Endothelial cell of umbilical vein (primary cell): ENCODE results near the gene TBCD. TPM values are rescaled to one million over a fixed set of nuclear protein-coding genes. Genes with fewer than 3 reads are reported as not detected.

Experiments used
- BruUV-seq: library from RNA; stranded (reverse); fragments of 400-500 nt; replicated peaks from 2 replicates; lab custom pipeline; 2021; lab: Mats Ljungman, UMichigan
- CTCF ChIA-PET: fragments of 300-600, 350-600 bp; sonication (Branson Sonifier 250); formaldehyde crosslinking; loops from one replicate; lab custom pipeline; 2021; ENCODE audit warnings: antibody characterized with exemption, inconsistent platforms; lab: Charles Lee
- POLR2A ChIA-PET: fragments of 300-600, 350-600 bp; sonication (Branson Sonifier 250); formaldehyde crosslinking; loops from one replicate; lab custom pipeline; 2021; ENCODE audit warnings: antibody characterized with exemption, inconsistent platforms; lab: Charles Lee
- DNase-seq: peaks from one replicate; pipeline ENCODE4 v3.0.0-alpha.2; 2011; ENCODE audit warnings: low read depth, low spot score
- FAIRE-seq: peaks from 2 replicates; lab custom pipeline; 2011; peaks lifted over from hg19 to GRCh38; lab: Jason Lieb, UNC
- H2AFZ ChIP-seq: 2 replicates; pipeline ENCODE4 v1.6.0; 2012; ENCODE audit warnings: low read depth, low read length, control low read depth, inconsistent platforms
- H3K27ac ChIP-seq: 2 replicates; pipeline ENCODE4 v1.5.1; 2011; ENCODE audit warnings: low read depth, mild to moderate bottlenecking, control low read depth, low read length, moderate library complexity; ENCODE audit not compliant: insufficient read depth
- H3K27me3 ChIP-seq, 2 experiments: 2 replicates each; pipeline versions ENCODE4 v1.6.0 to v1.6.1; 2011; ENCODE audit warnings: low read length in 2 of 2, mixed read lengths in 1 of 2; ENCODE audit not compliant: control insufficient read depth in 2 of 2, insufficient read depth in 2 of 2
- H3K36me3 ChIP-seq, 2 experiments: 2 replicates in 1 of 2; 3 replicates in 1 of 2; pipeline ENCODE4 v1.5.1; 2011; ENCODE audit warnings: low read length in 2 of 2, mild to moderate bottlenecking in 1 of 2, moderate library complexity in 1 of 2; ENCODE audit not compliant: control insufficient read depth in 2 of 2, insufficient read depth in 2 of 2; ENCODE audit errors: extremely low read depth in 1 of 2
- H3K4me1 ChIP-seq: 3 replicates; pipeline ENCODE4 v1.5.1; 2011; ENCODE audit warnings: mild to moderate bottlenecking, low read length; ENCODE audit not compliant: control insufficient read depth, insufficient read depth; ENCODE audit errors: extremely low read depth
- H3K4me2 ChIP-seq: 2 replicates; pipeline ENCODE4 v1.6.1; 2011; ENCODE audit warnings: low read length, control low read depth, mixed read lengths; ENCODE audit not compliant: insufficient read depth
- H3K4me3 ChIP-seq, 3 experiments: fragments of 200-600 bp in 1 of 3; sonication (generic), shearing (Covaris generic) in 1 of 3; replicated peaks in 1 of 3; 2 replicates each; pipeline ENCODE4 v1.5.1; 2011 to 2016; ENCODE audit warnings: control low read depth in 3 of 3, low read length in 3 of 3, mild to moderate bottlenecking in 2 of 3, inconsistent platforms in 1 of 3, low read depth in 1 of 3, moderate library complexity in 1 of 3; ENCODE audit not compliant: insufficient read depth in 1 of 3
- H3K79me2 ChIP-seq: 2 replicates; pipeline ENCODE4 v1.6.0; 2012; ENCODE audit warnings: low read length, inconsistent platforms; ENCODE audit not compliant: control insufficient read depth, insufficient read depth
- H3K9ac ChIP-seq: replicated peaks from 2 replicates; pipeline ENCODE3; 2011; ENCODE audit warnings: low read length, control low read depth; ENCODE audit not compliant: insufficient read depth; ENCODE audit errors: extremely low read depth
- H3K9me1 ChIP-seq: replicated peaks from 3 replicates; pipeline ENCODE4 v1.6.0; 2011; ENCODE audit warnings: mild to moderate bottlenecking, low read length; ENCODE audit not compliant: control insufficient read depth, insufficient read depth; ENCODE audit errors: extremely low read depth
- H3K9me3 ChIP-seq: replicated peaks from 2 replicates; pipeline ENCODE4 v1.5.1; 2012; ENCODE audit warnings: low read length, inconsistent platforms; ENCODE audit not compliant: control insufficient read depth, insufficient read depth
- H4K20me1 ChIP-seq: replicated peaks from 2 replicates; pipeline ENCODE3; 2011; ENCODE audit warnings: mild to moderate bottlenecking, low read length; ENCODE audit not compliant: control insufficient read depth, insufficient read depth; ENCODE audit errors: extremely low read depth
- FOS ChIP-seq: IDR thresholded peaks from 2 replicates; pipeline ENCODE4 v1.6.1; 2011; ENCODE audit warnings: mild to moderate bottlenecking, low read length, moderate library complexity, borderline replicate concordance; ENCODE audit not compliant: insufficient read depth
- GATA2 ChIP-seq: IDR thresholded peaks from 2 replicates; pipeline ENCODE4 v1.7.0; 2011; ENCODE audit warnings: low read depth, mild to moderate bottlenecking, moderate library complexity, mixed read lengths, low read length; ENCODE audit not compliant: insufficient read length, insufficient read depth
- JUN ChIP-seq: IDR thresholded peaks from 2 replicates; pipeline ENCODE4 v1.6.1; 2011; ENCODE audit warnings: borderline replicate concordance, low read depth; ENCODE audit not compliant: insufficient read length, insufficient read depth
- POLR2A ChIP-seq: IDR thresholded peaks from 2 replicates; pipeline ENCODE4 v1.6.1; 2012; ENCODE audit warnings: low read depth, mild to moderate bottlenecking, control low read depth, low read length
- POLR2AphosphoS5 ChIP-seq: IDR thresholded peaks from 2 replicates; pipeline ENCODE4 v1.6.1; 2012; ENCODE audit warnings: low read depth, mild to moderate bottlenecking, control low read depth, low read length, moderate library complexity; ENCODE audit not compliant: insufficient read depth
- dilution Hi-C: fragments of 300-500 bp; cut with MboI; formaldehyde crosslinking; loops from one replicate; pipeline ENCODE4 v1.15.0; 2019; ENCODE audit warnings: low sequenced_read_pairs; ENCODE audit not compliant: extremely low pct_ligation_motif_present
- intact Hi-C: fragments of 100-400 bp; cut with micrococcal nuclease; formaldehyde crosslinking; loops from one replicate; pipeline ENCODE4 v1.10.0; 2022
- polyA plus RNA-seq, 4 experiments: library from polyadenylated mRNA; depleted of rRNA in 3 of 4; stranded (reverse) in 3 of 4; unstranded in 1 of 4; fragments of >200 nt; gene quantifications; 2 replicates each; pipeline versions ENCODE4 v1.2.1 to v1.2.3, GENCODE V29; 2011 to 2012; ENCODE audit warnings: missing spikeins in 1 of 4
- total RNA-seq: library from RNA; stranded (reverse); gene quantifications from 2 replicates; pipeline ENCODE4 v1.2.3, GENCODE V29; 2021

TBCD gene
- total and polyA plus RNA-seq, 2 donors (not counting 3 experiments of a cell fraction or from before 2014, with no cell fraction given), result 121 to 145 TPM

- no TSS peak for BruUV-seq
- H3K4me2 ChIP-seq, result no peak within 1 kb of the TSS
- no peaks in the 10 kb centered on the region for H4K20me1 ChIP-seq
- H3K27ac ChIP-seq, result no peak within 1 kb of the TSS
- peaks cover 8% of the 10 kb centered on the region for H3K4me1 ChIP-seq
- H3K9ac ChIP-seq, result no peak within 1 kb of the TSS
- H3K79me2 ChIP-seq, result no peaks in the 10 kb centered on the region
- intact Hi-C loops (loop anchor here (10.0 kb wide), 1 partner anchor 385 kb away; the partner anchor contains the start of genes CYBC1 and NARF), dilution Hi-C loops (no loop called here)
- TF ChIP-seq POLR2A, result no peak
- no peak within 1 kb of the TSS for H2AFZ ChIP-seq
- H3K36me3 ChIP-seq, result no peaks in the 10 kb centered on the region
- no peaks in the 10 kb centered on the region for H3K9me3 ChIP-seq
- CTCF ChIA-PET, result no interaction called here
- H3K4me3 ChIP-seq, result no peak within 1 kb of the TSS
- H3K27me3 ChIP-seq, result no peaks in the 10 kb centered on the region
- POLR2A ChIA-PET, result no interaction called here
- H3K9me1 ChIP-seq, result no peaks in the 10 kb centered on the region
- DNase-seq (no peak), FAIRE-seq (no peak)
Observed at GRCh38 chr17:82839617-82840292, 87.9 kb downstream of the TBCD start, which contains the start of gene ZNF750. Gene ZNF750 (minus strand): TSS chr17:82840022. CDS start chr17:82832454, 7,568 bp downstream.

GRCh38 chr17:82840431-82840831, 88.6 kb downstream of the TBCD start:
- no peak overlapping the region for H3K4me3 ChIP-seq
- no peak overlapping the region for H3K27ac ChIP-seq
- H3K27me3 ChIP-seq, result no peaks in the 10 kb centered on the region
- H2AFZ ChIP-seq, result no peak overlapping the region
- CTCF ChIA-PET, result interaction anchor here (0.7 kb wide), 1 partner anchor 36 kb away, joined by 3 read pairs; no protein-coding TSS in a partner anchor
- intact Hi-C loops (loop anchor here (10.0 kb wide), 1 partner anchor 386 kb away; the partner anchor contains the start of genes CYBC1 and NARF), dilution Hi-C loops (no loop called here)
- H3K9ac ChIP-seq, result no peak overlapping the region
- no peaks in the 10 kb centered on the region for H4K20me1 ChIP-seq
- POLR2A ChIA-PET, result no interaction called here
- BruUV-seq, result no TSS peak
- no peaks in the 10 kb centered on the region for H3K9me3 ChIP-seq
- DNase-seq, result no peak
- no peak for TF ChIP-seq POLR2AphosphoS5
- no peak for TF ChIP-seq GATA2
- TF ChIP-seq JUN, result no peak
- TF ChIP-seq FOS, result no peak
- H3K9me1 ChIP-seq, result no peaks in the 10 kb centered on the region
- peaks cover 9% of the 10 kb centered on the region for H3K4me1 ChIP-seq
- H3K79me2 ChIP-seq, result no peaks in the 10 kb centered on the region
- H3K36me3 ChIP-seq, result no peaks in the 10 kb centered on the region
- no peak for FAIRE-seq
- H3K4me2 ChIP-seq, result no peak overlapping the region
